Stimulated activated CD8-positive, alpha-beta memory T cell treated with anti-CD3 and anti-CD28 coated beads, Interleukin-2, amount 100 ng/mL, for 48 hours (primary cell): ENCODE data around the gene FAM186B.
A peak's percentile ranks its signal among the peaks of the same experiment; 100 is the strongest.
"Not testable (repeated sequence)": the region's sequence is repeated elsewhere in the genome, so short reads cannot be mapped to it uniquely, and the experiment has no call there.

Experiments used
- DNase-seq, 2 donors: peaks; one replicate each; pipeline ENCODE4 v3.0.0-alpha.2; 2020; ENCODE audit warnings: low read depth in 2 of 2

Gene FAM186B, protein sequence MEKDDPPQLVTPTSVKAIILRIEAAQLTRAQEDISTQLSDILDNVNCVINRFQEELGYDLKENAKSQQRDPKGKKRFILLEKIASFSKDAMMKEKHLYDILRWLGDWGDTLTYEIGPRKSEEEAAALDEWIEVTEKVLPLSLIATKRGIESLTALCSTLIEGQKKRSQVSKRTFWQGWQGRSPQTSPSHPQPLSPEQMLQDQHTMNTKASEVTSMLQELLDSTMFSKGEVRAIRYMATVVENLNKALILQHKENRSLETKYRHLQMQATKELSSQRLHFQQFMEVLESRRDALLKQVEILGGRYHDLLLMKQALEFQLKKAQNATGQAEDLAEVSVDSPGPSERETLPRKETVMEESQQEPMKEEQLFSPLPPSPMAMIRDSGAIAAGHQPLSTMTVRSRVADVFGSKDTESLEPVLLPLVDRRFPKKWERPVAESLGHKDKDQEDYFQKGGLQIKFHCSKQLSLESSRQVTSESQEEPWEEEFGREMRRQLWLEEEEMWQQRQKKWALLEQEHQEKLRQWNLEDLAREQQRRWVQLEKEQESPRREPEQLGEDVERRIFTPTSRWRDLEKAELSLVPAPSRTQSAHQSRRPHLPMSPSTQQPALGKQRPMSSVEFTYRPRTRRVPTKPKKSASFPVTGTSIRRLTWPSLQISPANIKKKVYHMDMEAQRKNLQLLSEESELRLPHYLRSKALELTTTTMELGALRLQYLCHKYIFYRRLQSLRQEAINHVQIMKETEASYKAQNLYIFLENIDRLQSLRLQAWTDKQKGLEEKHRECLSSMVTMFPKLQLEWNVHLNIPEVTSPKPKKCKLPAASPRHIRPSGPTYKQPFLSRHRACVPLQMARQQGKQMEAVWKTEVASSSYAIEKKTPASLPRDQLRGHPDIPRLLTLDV

DNA sequence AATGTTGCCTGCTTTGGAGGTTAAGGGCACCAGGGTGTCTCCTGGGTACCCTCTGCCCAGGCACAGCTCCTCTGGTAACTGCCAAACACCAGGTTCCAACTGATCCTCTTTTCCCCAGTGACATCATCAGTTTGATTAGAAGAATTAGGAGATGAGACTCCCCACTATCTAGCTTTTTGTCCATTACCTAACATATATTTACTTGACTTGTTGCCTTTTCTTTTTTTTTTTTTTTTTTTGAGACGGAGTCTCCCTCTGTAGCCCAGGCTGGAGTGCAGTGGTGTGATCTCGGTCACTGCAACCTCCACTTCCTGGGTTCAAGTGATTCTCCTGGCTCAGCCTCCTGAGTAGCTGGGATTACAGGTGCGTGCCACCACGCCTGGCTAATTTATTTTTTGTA lies at the start of gene FAM186B:
TSS of gene FAM186B (minus strand) at position 101 of the 400 bp plus-strand sequence. CDS start 162 bp downstream, outside the sequence.
- not testable (repeated sequence) for DNase-seq

DNA sequence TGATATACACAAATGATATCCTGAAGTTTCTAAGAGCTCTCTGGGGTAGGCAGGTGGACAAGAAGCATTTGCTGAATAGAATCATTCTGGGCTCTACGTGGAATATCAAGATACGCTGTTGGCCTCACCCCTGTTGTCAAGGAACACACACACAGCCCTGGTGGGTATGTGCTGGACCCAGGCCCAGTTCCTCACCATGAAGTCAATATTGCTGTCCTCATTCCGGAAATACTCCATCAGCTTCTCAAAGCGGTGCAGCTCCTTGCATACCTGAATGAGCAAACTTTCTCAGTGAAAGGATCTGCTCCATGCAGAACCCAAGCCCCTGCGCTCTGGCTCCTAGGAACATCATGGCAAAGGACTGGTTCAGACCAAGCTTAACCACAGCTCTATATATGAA lies 49.3 kb upstream of the FAM186B start:
- DNase-seq: no peak

GRCh38 chr12:49652921-49653520 lies 47.6 kb upstream of the FAM186B start:
- DNase-seq: no peak

DNA sequence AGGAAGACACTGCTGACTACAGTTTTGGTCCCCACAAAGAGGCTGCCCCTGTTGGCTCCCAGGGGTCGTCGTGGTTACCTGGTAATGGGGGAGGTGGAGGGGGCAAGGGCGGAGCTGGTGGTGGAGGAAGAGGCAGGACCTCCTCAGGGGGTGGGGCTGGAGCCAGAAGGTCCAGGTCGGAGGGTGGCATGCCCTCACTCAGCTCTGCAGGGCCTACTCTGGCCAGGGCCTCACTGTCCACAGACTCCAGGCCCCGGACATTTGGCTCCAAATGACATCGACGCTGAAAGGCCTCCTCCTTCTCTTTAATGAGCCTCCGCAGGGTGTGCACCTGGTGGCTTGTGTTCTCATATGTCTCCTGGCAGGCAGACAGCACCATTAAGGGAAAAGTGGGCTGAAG lies 46.4 kb upstream of the FAM186B start:
- no peak for DNase-seq

DNA sequence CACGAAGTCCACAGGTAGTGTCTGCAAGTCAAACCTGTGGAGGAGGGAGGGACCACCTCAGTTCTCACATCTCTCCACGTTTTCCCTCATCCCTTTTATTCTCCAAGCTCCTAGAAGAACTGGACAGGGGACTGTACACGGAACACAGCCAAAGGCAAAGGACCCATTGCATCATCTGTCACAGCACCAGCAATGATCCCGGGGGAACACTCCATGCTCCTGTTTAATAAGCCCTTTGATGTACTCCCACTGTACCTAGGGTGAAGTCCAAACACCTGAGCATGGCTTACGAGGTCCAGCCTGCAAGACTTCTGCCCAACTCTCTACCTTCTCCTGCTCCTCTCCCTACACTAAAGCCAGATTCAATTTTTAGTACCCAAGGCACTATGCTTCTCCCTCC lies 44.5 kb upstream of the FAM186B start:
- no peak for DNase-seq

DNA sequence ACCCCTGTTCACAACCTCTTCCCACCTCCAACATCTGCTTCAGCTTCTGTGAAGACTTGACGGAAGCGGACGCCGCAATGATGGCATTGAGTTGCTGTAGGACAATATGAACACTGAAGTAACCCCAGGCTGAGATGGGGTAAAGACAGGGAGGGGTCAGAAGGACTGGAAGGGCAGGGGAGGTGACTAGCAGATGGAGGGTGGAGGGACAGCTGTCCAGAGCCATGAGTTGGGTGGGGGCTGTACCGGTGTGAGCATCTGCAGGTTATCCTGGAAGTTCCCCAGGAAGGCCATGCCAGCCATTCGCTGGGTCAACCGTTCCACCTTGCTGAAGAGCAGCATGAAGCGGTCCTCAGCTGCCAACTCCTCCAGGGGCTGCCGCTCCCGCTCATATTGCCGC lies 44.0 kb upstream of the FAM186B start:
- no peak for DNase-seq

DNA sequence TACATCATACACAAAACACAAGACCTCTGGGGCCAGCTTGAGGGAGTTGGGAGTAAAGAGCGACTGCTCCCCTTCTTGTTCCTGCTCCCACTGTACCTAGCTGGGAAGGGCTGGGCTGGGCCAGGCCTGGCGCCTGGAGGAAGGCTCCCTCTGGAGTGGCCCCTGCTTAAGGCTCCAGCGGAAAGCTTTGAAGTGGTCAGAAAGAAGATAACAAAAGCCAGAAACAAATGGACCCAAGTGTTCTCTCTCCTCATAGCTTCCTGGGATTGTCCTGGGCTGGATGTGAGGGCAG lies 43.2 kb upstream of the FAM186B start:
- no peak for DNase-seq

DNA sequence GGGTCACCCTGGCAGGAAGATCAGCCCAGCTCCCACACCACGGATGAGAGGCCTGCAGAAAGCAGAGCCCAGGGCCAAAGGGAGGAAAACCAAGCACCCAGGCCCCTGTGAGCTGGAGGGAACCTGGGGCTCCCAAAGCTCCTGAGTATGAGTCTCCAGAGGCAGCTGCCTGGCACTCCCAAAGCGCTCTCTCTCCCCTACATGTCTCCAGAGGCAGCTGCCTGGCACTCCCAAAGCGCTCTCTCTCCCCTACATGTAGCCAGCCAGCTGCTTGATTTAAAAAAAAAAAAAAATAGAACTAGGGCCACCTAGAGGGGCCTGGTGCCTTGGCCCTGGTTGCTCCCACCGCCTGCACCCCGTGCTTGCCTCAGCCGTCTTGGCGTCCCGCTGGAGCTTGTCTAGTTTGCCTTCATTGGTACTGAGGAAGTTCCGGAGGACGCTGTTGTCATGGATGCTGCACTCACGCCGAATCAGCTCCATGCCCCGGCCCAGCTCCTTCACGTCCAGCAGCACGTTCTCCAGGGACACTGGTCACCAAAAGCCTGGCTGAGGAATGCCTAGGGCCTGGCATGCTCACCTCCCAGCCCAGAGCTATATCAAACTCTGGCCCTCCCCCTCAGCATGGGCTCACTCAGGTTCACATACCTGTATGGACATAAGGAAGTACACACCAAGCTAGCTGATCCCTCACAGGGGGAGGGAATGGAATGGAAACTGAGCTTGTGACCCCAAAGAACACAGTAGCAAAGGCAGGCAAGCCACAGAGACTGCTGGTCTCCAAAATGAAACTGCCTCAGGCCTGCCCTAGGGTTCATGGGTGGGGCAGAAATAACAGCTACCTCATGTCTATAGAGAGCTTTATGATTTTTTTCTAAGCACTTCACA lies 42.6 kb upstream of the FAM186B start:
- DNase-seq: no peak

GRCh38 chr12:49646871-49647654 lies 41.6 kb upstream of the FAM186B start:
- DNase-seq: no peak

DNA sequence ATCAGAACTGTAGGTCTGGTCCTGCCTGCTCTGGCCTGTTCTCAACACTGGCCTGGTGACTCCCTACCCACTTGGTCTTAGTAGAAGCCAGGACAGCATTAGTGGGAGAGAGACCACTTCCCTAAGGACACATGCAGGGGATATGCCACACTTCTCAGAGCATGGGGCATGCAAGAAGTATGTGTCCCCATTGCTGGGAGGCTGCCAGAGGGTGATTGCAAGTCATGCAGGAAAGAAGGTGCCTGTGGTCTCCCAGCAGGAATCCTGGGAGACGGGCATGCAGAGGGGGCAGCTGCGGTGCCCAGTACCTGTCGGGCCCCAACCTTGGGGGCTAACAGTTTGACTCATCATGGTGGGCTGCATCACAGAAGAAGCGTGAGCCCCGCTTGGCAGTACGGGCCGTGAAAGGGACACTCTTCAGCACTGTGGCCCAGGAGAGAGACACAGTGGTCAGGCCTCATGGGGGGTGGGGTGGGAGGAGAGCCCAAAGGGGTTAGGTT lies 40.9 kb upstream of the FAM186B start:
- DNase-seq: no peak

- no peak for DNase-seq
These were observed 40.0 kb upstream of the FAM186B start for GRCh38 chr12:49645146-49646039.

DNA sequence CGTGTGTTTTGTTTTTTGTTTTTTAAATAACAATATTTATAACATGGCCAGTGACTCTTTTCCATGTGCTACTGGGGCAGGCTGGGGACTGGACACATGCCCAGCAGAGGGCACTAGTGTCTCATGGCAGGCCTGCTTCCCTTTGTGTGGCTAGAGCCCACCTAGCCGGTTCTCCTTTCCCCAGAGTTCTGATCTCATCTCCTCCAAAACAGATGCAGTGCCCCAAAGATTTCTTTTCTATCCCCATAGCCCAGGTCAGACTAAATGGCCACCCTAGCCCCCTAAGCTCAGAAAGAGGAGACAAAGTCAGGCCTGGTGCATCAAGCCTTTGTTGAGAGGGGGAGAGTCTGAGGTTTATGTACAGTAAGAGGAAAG lies 39.2 kb upstream of the FAM186B start:
- peak; percentile 59 to 67 for DNase-seq

DNA sequence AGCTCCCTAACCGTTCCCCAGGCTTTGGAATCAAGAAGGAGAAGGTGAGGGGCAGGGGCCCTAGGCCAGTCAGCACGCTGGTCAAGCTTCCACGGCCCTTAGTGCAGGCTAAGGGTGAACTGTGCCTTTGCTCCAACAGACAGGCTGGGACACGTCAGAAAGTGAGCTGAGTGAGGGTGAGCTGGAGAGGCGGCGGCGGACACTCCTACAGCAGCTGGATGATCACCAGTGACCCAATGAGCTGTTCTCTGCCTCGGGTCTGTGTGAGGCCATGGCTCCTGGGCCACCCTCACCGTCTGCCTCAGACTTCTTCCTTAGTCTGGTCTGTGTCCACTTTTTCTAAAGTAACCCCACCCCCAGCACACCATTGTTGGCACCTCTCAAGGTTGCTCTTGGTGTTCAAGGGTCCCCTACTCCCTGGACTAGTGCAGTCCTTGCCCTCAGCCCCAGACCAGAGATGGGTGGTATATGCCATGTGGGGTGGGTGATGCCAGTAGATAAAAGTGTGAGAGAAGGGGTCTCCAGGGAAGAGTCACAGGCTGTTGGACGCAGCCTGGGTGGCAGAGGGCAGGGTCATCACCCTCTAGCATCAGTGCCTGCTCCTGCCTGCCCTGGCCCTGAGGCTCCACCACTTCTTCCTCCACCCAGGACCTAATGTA lies 38.7 kb upstream of the FAM186B start:
- no peak for DNase-seq

GRCh38 chr12:49643135-49643534 lies 37.7 kb upstream of the FAM186B start:
- DNase-seq: no peak

DNA sequence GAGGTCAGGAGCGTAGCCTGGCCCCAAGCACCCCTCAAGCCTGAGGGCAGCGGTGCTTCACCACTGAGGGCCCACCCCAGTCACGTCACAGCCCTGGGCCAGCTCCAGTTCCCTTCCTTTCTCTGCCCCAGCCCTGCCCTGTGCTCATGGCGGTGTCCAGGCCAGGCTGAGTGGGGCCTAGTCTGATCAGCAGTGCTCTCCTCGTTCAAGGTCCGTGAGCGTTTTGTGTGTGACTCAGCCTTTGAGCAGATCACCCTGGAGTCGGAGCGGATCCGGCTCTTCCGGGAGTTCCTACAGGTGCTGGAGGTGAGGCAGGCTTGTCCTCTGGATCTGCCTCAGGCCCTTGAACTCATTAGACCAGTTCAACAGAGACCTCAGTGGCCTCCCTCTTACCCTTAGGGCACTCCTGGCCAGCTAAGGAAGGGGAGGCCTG lies 36.9 kb upstream of the FAM186B start:
- no peak for DNase-seq

DNA sequence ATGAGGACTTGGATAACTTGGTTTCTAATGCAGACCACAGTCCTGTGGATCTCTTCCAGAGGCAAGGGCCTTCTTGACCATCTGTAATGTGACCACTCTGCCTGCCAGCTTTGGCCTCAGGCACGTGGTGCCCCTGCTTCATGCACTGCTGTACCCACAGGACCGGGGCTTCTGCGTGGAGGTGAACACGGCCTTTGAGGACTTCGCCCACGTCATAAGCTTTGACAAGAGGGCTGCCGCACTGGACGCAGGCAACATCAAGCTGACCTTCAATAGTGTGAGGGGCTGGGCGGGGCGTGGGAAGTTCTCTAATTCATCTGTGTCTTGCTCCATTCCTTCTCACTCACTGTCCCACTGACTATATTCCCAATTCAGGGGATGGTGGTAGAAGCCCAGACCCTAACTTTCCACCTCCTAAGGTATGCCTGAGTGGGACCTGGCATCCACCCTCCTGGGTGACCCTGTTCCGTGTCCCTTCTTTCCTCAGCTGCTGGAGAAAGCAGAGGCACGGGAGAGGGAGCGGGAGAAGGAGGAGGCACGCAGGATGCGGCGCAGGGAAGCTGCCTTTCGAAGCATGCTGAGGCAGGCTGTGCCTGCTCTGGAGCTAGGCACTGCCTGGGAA lies 36.4 kb upstream of the FAM186B start:
- DNase-seq: no peak

- peak; percentile 20 to 31 for DNase-seq
These were observed 31.7 kb upstream of the FAM186B start for GRCh38 chr12:49636979-49637755.

DNA sequence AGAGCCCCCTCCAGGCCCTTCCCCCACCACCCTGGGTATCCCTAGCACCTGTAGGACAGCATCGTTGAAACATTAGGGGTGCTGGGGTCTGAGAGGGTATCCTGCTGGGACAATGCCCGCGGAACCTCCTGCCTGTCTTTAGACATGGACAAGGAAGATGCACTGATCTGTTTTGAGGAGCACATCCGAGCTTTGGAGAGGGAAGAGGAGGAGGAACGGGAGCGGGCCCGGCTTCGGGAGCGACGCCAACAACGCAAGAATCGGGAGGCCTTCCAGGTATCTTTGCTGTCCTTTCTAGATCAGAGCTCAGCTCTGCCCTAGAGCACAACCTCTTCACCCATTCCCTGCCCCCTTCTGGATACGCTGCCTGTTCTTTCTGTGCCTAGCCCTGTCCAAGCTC lies 31.1 kb upstream of the FAM186B start:
- no peak for DNase-seq
